ENCODE data around the gene MYOF.

- no peak for TF ChIP-seq EZH2phosphoT487 (IDR thresholded peaks at IDR 0.05; ENCODE audit: insufficient read depth, low read depth)
- TF ChIP-seq EZH2 (IDR thresholded peaks at IDR 0.05; ENCODE audit: insufficient read depth, poor library complexity, severe bottlenecking): no peak
Observed at GRCh38 chr10:93443481-93443880, 38.7 kb downstream of the MYOF start.
